HG03103 (cell line): ENCODE data around the gene TRAPPC3.

Experiments
- ATAC-seq: cut with Tn5 transposase; IDR thresholded peaks from one replicate; pipeline ENCODE4 v1.9.1; 2021; ENCODE audit warnings: low read depth; ENCODE audit not compliant: unreplicated experiment

The TRAPPC3 gene

GRCh38 chr1:36088265-36088576 is 61.1 kb downstream of the TRAPPC3 start:
- peak; percentile 19 for ATAC-seq

- no peak for ATAC-seq
Measured at GRCh38 chr1:36087233-36088123, 61.8 kb downstream of the TRAPPC3 start.
